ENCODE data around the gene ADNP2.

DNA sequence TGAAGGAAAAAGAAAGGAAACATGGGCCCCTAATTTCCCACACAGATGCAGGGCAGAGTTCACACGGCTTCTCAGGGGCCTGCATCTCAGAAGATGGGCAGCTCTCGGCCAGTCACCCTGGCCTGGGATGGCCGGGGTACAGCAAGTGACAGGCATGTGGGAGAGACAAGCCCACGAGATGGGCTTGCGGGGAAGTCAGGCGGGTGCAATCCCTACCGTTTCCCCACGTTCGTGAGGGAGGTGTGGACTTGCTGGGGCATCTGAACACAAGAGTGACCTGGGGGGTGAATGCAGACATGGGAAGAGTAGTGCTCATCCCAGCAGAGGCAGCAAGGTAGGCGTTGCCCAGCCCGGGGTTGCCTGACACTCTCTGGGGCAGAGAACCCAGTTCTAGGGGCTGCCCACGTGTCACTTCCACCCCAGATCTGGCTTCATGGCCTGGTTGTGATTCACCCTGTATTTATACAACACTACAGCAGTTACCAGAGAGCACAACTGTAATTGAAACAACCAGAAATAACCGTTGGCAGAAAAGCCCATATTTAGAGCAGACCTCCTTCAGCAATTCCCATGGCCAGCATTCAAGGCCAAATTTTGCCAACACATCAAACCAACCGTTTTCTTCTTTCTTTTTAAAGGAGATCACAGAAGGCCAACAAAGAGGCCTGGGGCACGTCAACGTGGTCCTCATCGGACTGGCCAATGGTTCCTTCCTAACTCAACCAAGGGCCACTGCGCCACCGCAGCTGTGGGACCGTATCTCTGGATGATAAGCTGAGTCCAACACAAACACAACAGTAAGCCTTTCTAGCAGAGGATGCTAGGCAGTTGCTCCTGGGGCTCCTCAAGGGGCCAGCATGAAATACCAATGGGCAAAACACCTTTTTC is 79.8 kb downstream of the ADNP2 start:
- no peak for TF ChIP-seq POLR2A (IDR thresholded peaks at IDR 0.05)
- TF ChIP-seq, protein P1, sequence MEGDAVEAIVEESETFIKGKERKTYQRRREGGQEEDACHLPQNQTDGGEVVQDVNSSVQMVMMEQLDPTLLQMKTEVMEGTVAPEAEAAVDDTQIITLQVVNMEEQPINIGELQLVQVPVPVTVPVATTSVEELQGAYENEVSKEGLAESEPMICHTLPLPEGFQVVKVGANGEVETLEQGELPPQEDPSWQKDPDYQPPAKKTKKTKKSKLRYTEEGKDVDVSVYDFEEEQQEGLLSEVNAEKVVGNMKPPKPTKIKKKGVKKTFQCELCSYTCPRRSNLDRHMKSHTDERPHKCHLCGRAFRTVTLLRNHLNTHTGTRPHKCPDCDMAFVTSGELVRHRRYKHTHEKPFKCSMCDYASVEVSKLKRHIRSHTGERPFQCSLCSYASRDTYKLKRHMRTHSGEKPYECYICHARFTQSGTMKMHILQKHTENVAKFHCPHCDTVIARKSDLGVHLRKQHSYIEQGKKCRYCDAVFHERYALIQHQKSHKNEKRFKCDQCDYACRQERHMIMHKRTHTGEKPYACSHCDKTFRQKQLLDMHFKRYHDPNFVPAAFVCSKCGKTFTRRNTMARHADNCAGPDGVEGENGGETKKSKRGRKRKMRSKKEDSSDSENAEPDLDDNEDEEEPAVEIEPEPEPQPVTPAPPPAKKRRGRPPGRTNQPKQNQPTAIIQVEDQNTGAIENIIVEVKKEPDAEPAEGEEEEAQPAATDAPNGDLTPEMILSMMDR (IDR thresholded peaks at IDR 0.05): no peak
